ENCODE measurements around the gene IL23A.
A peak's percentile ranks its signal among the peaks of the same experiment; 100 is the strongest.

Gene IL23A

GRCh38 chr12:56332512-56333196 is 6.0 kb upstream of the IL23A start:
- no peaks in the 10 kb centered on the region for H3K9me2 ChIP-seq (replicated peaks; ENCODE audit: insufficient read depth, low read length)
- H3K27ac ChIP-seq (ENCODE audit: low read depth, low read length), result peak overlapping the region; percentile 86
- no peaks in the 10 kb centered on the region for H4K20me1 ChIP-seq (ENCODE audit: low read depth, low read length)
- H3K4me3 ChIP-seq (ENCODE audit: insufficient read depth, low read length, poor library complexity, severe bottlenecking), result peak overlapping the region; percentile 71
- H3K36me3 ChIP-seq (ENCODE audit: low read length), result no peaks in the 10 kb centered on the region
- TF ChIP-seq, protein P1, sequence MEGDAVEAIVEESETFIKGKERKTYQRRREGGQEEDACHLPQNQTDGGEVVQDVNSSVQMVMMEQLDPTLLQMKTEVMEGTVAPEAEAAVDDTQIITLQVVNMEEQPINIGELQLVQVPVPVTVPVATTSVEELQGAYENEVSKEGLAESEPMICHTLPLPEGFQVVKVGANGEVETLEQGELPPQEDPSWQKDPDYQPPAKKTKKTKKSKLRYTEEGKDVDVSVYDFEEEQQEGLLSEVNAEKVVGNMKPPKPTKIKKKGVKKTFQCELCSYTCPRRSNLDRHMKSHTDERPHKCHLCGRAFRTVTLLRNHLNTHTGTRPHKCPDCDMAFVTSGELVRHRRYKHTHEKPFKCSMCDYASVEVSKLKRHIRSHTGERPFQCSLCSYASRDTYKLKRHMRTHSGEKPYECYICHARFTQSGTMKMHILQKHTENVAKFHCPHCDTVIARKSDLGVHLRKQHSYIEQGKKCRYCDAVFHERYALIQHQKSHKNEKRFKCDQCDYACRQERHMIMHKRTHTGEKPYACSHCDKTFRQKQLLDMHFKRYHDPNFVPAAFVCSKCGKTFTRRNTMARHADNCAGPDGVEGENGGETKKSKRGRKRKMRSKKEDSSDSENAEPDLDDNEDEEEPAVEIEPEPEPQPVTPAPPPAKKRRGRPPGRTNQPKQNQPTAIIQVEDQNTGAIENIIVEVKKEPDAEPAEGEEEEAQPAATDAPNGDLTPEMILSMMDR (IDR thresholded peaks at IDR 0.05; ENCODE audit: insufficient read depth, low read length, poor library complexity, severe bottlenecking), result no peak
- no peak for TF ChIP-seq EZH2phosphoT487 (conservative IDR thresholded peaks at IDR 0.05; ENCODE audit: low read length)
- no peak overlapping the region for H2AFZ ChIP-seq (ENCODE audit: low read depth, low read length, severe bottlenecking)
- peaks cover 11% of the 10 kb centered on the region for H3K79me2 ChIP-seq (ENCODE audit: insufficient read depth, low read length)
- H3F3A ChIP-seq (ENCODE audit: insufficient read depth), result peaks cover 22% of the 10 kb centered on the region
- peak overlapping the region; percentile 92 for H3K4me2 ChIP-seq (ENCODE audit: low read depth, low read length, poor library complexity, severe bottlenecking)
- H3K27me3 ChIP-seq (ENCODE audit: low read length), result no peaks in the 10 kb centered on the region
- H3K9me3 ChIP-seq (ENCODE audit: insufficient read depth, low read length), result no peaks in the 10 kb centered on the region
- peak overlapping the region; percentile 76 for H3K9ac ChIP-seq (ENCODE audit: low read length)

- peaks cover 11% of the 10 kb centered on the region for H3K79me2 ChIP-seq (ENCODE audit: insufficient read depth, low read length)
- H2AFZ ChIP-seq (ENCODE audit: low read depth, low read length, severe bottlenecking), result peak overlapping the region; percentile 70
- no peaks in the 10 kb centered on the region for H3K27me3 ChIP-seq (ENCODE audit: low read length)
- peaks cover 27% of the 10 kb centered on the region for H3F3A ChIP-seq (ENCODE audit: insufficient read depth)
- H3K9ac ChIP-seq (ENCODE audit: low read length), result peak overlapping the region; percentile 76
- H3K9me2 ChIP-seq (replicated peaks; ENCODE audit: insufficient read depth, low read length), result no peaks in the 10 kb centered on the region
- H3K4me2 ChIP-seq (ENCODE audit: low read depth, low read length, poor library complexity, severe bottlenecking), result peak overlapping the region; percentile 92
- TF ChIP-seq, protein P1 (IDR thresholded peaks at IDR 0.05; ENCODE audit: insufficient read depth, low read length, poor library complexity, severe bottlenecking), result no peak
- TF ChIP-seq EZH2phosphoT487 (conservative IDR thresholded peaks at IDR 0.05; ENCODE audit: low read length), result no peak
- no peaks in the 10 kb centered on the region for H4K20me1 ChIP-seq (ENCODE audit: low read depth, low read length)
- H3K36me3 ChIP-seq (ENCODE audit: low read length), result no peaks in the 10 kb centered on the region
- H3K27ac ChIP-seq (ENCODE audit: low read depth, low read length), result peak overlapping the region; percentile 86
- no peaks in the 10 kb centered on the region for H3K9me3 ChIP-seq (ENCODE audit: insufficient read depth, low read length)
- H3K4me3 ChIP-seq (ENCODE audit: insufficient read depth, low read length, poor library complexity, severe bottlenecking), result peak overlapping the region; percentile 71
These were observed 5.4 kb upstream of the IL23A start for GRCh38 chr12:56333197-56333678.

- Histone ChIP-seq H3K27me3 (ENCODE audit: low read length) (no peaks in the 10 kb centered on the region), H3K9me3 (ENCODE audit: insufficient read depth, low read length) (no peaks in the 10 kb centered on the region), H3K79me2 (ENCODE audit: insufficient read depth, low read length) (peaks cover 11% of the 10 kb centered on the region), H3F3A (ENCODE audit: insufficient read depth) (peaks cover 28% of the 10 kb centered on the region), H2AFZ (ENCODE audit: low read depth, low read length, severe bottlenecking) (peak within 1 kb of the TSS; percentile 70), H4K20me1 (ENCODE audit: low read depth, low read length) (no peaks in the 10 kb centered on the region), H3K36me3 (ENCODE audit: low read length) (no peaks in the 10 kb centered on the region), H3K9ac (ENCODE audit: low read length) (peak within 1 kb of the TSS; percentile 76), H3K4me2 (ENCODE audit: low read depth, low read length, poor library complexity, severe bottlenecking) (peak within 1 kb of the TSS; percentile 92), H3K4me3 (ENCODE audit: insufficient read depth, low read length, poor library complexity, severe bottlenecking) (peak within 1 kb of the TSS; percentile 71), H3K27ac (ENCODE audit: low read depth, low read length) (peak within 1 kb of the TSS; percentile 86), H3K9me2 (replicated peaks; ENCODE audit: insufficient read depth, low read length) (no peaks in the 10 kb centered on the region)
- TF ChIP-seq EZH2phosphoT487 (conservative IDR thresholded peaks at IDR 0.05; ENCODE audit: low read length), result no peak
- TF ChIP-seq, protein P1 (IDR thresholded peaks at IDR 0.05; ENCODE audit: insufficient read depth, low read length, poor library complexity, severe bottlenecking), result no peak
These were observed 4.8 kb upstream of the IL23A start, which contains the start of gene PAN2 for GRCh38 chr12:56333679-56334489. Gene PAN2 (minus strand): TSS chr12:56334000. CDS start chr12:56333094, 906 bp downstream.

Measured in SU-DHL-6 (cell line).